ELR (cell line): Measurements from ENCODE around the gene FAM3B.
"Not testable (repeated sequence)": the region's sequence is repeated elsewhere in the genome, so short reads cannot be mapped to it uniquely, and the experiment has no call there.

ENCODE experiments used
- DNase-seq: peaks from one replicate; pipeline ENCODE4 v3.0.0-alpha.2; 2015; ENCODE audit warnings: low read depth

Gene FAM3B

DNA sequence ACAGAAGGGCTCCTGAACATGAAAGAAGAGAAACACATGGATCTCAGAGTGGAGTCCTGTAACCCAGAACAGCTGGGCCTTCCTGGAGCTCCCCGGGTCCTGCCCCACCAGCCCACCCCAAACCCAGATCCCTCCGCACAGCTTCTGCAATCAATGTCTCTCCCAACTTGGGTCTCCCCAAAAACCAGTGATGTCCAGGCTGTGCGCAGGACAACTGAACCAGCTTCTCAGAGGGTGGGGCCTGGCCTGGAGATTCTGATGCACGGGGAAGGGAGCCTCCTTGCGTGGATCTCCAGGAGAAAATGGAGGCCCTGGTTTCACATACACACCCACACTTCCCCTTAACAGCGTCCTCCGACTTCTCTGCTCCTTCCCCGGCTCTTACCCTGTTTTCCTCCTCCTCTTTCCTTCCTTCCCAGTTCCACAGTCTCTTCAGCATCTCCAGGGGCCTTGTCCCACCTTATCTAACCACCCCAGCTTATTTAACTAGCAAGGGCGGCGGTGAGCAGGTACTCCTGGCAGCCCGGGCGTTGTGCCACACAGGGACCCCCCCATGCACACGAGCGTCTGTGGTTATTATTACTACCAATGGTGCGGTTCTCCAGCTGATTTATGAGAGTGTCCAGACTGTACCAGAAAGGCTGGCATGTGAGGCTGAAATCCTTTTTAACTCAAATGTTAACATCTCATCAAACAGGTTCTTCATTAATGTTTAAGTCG is 34.0 kb downstream of the FAM3B start:
- no peak for DNase-seq

- DNase-seq: no peak
Measured at GRCh38 chr21:41357546-41357945, 40.9 kb downstream of the FAM3B start.

- DNase-seq: no peak
Measured at GRCh38 chr21:41358193-41359166, 41.9 kb downstream of the FAM3B start.

- no peak for DNase-seq
Measured at GRCh38 chr21:41359286-41359685, 42.7 kb downstream of the FAM3B start.

GRCh38 chr21:41359754-41360071 is 43.1 kb downstream of the FAM3B start:
- not testable (repeated sequence) for DNase-seq

GRCh38 chr21:41360072-41360821 is 43.6 kb downstream of the FAM3B start:
- DNase-seq: no peak

DNA sequence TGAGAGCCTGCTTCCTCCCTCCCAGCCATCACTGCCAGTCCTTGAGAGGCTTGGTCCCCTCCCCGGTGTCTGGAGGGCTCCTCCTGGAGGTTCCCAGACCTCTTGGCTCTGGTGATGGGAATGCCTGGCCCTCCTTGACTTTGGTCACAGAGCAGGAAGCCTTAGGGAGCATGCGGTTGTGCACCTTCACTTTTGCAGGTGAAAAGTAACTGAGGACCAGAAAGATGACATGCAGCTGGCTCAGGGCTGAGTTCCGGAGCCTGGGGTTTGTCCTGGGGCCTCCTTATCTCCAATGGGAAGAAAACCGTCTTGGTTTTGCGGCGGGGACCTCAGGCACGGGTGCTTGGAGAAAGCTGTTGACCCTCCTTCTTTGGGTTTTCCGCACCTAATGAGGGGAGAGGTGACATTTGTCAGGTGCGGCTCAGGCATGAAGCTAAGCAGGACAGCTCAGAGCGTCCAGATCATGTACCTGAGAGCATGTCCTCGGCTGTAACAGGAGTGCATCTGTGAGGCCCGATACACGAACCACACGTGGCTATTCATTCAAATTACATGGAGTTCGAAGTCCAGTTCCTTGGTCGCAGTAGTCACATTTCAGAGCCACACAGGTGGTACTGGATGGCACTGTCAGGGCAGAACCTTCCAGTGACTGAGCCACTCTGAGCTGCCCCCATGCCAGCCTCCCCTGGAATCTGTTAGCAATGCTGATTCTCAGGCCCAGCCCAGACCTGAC is 44.6 kb downstream of the FAM3B start:
- no peak for DNase-seq

- DNase-seq: peak; percentile 76
Measured at GRCh38 chr21:41361786-41362604, 45.4 kb downstream of the FAM3B start, which contains the start of gene MX2. MX2 (plus strand) TSS chr21:41362027; CDS start chr21:41376907, 14,880 bp downstream.

DNA sequence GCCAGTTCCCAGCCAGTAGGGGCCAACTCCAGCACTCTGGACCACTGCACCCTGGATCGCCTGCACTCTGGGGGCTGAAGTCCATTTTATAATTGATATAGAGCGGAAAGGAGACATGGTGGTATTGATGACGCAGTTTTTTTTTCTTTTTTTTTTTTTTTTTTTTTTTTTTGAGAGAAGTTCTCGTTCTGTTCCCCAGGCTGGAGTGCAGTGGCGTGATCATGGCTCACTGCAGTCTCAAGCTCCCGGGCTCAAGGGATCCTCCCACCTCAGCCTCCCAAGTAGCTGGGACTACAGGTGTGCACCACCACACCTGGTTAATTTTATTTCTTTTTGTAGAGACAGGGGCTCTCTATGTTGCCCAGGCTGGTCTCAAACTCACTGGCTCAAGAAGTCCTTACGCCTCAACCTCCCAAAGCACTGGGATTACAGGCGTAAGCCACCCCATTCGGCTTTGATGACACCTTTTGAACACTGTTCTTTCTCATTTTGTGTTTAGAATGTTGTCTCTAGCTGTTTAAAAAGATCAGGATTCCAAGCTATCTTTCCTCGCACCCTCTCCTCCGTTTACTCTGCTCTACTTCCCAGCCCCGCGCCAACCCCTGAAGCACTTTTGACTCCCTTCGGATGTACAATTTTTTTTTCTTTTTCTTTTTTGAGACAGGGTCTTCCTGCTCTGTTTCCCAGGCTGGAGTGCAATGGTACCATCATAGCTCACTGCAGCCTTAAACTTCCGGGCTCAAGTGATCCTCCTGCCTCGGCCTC is 46.2 kb downstream of the FAM3B start:
- no peak for DNase-seq

- no peak for DNase-seq
Measured at GRCh38 chr21:41363370-41364270, 47.0 kb downstream of the FAM3B start.

DNA sequence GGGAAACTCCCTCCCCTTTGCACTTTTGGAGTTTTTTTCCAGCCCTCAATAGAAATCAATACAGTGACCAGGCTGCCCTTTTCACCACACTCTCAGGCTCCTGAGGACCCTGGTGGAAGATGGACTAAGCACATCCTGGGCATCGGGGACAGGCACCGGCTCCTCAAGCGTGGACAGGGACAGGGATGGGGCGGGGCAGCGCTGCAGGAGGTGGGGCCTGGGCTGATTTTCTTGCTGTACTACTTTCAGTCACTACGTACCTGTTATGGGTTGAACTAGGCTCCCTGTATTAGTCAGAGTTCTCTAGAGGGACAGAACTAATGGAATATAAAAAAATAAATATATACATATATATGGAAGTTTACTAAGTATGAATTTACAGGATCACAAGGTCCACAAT is 47.7 kb downstream of the FAM3B start:
- no peak for DNase-seq

DNA sequence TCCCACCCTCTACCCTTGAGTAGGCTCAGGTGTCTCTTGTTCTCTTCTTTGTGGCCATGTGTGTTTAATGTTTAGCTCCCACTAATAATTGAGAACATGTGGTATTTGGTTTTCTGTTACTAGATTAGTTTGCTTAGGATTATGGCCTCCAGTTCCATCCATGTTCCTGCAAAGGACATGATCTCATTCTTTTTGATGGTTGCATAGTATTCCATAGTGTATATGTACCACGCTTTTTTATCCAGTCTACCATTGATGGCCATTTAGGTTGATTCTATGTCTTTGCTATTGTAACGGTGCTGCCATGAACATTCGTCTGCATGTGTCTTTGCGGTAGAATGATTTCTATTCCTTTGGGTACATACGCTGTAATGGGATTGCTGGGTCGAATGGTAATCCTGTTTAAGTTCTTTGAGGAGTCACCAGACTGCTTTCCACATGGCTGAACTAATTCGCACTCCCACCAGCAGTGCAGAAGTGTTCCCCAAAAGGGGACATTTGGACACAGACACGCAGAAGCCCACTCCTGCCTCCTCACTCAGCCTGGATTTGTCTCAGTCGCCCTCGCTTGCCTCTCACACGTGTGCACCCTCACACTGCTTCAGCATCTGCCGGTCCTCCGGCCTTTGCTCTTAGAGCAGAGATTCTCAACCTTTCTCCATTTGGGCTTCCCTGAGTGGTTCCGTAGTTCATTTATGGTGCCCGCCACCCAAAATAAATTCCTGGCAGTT is 48.9 kb downstream of the FAM3B start:
- DNase-seq: no peak

DNA sequence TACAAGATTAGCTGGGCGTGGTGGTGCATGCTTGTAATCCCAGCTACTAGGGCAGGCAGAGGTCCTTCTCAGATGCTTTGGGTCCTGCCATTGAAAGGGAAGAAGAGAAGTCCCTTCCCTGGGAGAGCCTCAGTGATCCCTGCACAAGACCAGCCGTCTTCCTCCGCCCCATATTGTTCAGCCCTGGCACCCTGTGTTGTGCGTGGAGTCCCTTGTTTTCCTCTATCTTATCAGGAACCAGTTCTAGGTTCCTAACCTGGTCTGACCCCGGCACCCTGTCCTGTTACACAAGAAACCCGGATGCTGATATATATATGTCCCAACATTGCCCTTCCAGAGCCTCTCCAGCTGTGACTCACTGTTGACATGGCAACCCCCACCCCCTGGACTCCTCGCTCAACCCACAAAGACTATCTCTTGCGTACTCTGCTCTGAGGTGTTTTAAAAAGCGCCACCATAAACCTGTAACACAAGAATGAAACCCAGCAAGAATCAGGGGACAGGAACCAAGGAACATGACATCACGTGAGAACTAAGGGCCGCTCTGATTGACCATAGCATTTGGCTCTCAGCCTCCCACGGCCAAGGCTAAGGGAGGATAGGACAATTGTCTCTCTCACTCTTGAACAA is 50.0 kb downstream of the FAM3B start:
- DNase-seq: peak; percentile 81

- no peak for DNase-seq
Measured at GRCh38 chr21:41367301-41367944, 50.8 kb downstream of the FAM3B start.

DNA sequence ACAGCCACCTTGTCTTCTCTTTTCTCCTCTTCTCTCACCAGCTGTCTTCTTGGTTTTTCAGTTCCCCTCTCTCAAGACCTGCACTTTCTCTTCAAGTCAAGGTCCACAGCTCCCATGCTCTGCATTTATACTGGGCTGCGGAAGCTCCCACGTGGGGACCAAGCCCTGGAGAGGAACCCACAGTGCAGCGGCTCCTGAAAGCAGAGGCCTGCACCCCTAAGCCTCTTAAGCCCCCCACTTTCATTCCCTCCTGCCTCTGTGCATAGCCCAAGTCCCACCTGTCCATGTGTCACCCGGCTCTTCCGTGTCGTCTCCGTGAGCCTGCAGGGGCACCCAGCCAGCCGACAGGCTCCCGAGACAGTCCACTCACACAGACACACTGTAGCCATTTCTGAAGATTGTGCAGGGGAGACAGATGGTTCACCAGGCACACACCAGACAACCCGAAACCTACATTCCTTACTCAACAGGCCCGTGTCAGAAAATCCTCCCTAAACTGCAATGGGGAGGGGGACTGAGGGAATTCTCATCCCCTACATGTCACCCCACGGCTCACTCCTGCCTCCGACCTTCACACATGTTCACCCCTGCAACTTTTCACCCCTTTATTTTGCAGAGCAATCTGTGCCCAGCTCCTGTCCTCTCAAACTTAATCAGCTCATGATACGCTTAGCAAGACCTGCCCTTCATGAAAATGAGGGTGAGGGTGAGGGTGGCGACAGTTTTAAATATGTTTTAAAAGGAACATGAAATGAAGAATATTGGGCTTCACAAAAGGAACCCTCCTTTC is 51.5 kb downstream of the FAM3B start:
- no peak for DNase-seq

DNA sequence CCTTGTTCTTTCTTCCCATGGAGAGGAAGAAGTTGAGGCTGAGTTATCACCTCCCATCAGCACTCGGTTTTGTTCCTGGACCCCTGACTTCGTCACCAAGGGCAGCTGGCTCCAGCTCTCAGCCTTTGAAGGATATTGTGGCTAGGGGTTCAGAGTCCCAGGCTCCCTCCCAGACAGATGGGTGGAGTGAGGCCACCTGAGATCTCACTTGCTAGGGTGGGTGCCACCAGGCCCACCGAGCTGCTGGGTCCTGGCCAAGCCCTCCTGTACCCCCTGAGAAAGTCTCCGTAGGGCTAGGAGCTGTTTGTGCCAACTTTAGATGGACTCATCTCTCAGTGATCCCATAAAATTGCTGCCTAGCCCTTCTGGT is 52.1 kb downstream of the FAM3B start:
- DNase-seq: no peak
